NCI-H748 treated with DMSO at 0.1 percent for 48 hours (cell line): Measurements from ENCODE around the gene AIP.
"Not testable (repeated sequence)": the region's sequence is repeated elsewhere in the genome, so short reads cannot be mapped to it uniquely, and the experiment has no call there.

ENCODE experiments used
- DNase-seq: peaks from one replicate; lab custom pipeline; 2025; lab: John Stamatoyannopoulos, UW

AIP gene

GRCh38 chr11:67449116-67449844, 33.5 kb upstream of the AIP start:
- no peak for DNase-seq

- no peak for DNase-seq
Measured at GRCh38 chr11:67450796-67451657, 31.8 kb upstream of the AIP start.

- no peak for DNase-seq
Measured at GRCh38 chr11:67451658-67451976, 31.2 kb upstream of the AIP start.

GRCh38 chr11:67452141-67452952, 30.5 kb upstream of the AIP start, which contains the start of gene GPR152:
Gene GPR152 (minus strand): TSS chr11:67452729. CDS start chr11:67452724, 5 bp downstream.
- no peak for DNase-seq

- no peak for DNase-seq
Measured at GRCh38 chr11:67453816-67454732, 28.8 kb upstream of the AIP start.

GRCh38 chr11:67455054-67455453, 27.8 kb upstream of the AIP start, which contains the start of gene CABP4:
Gene CABP4 (plus strand): TSS chr11:67455354. CDS start chr11:67455424, 70 bp downstream.
- DNase-seq = no peak

- no peak for DNase-seq
Measured at GRCh38 chr11:67456068-67456705, 26.6 kb upstream of the AIP start.

- no peak for DNase-seq
Measured at GRCh38 chr11:67457453-67457852, 25.4 kb upstream of the AIP start.

GRCh38 chr11:67458266-67458665, 24.6 kb upstream of the AIP start:
- DNase-seq = no peak

GRCh38 chr11:67463186-67463585, 19.6 kb upstream of the AIP start:
- no peak for DNase-seq

GRCh38 chr11:67463680-67464410, 19.0 kb upstream of the AIP start:
- DNase-seq = no peak

GRCh38 chr11:67464411-67465188, 18.2 kb upstream of the AIP start:
- DNase-seq = peak; percentile 80

GRCh38 chr11:67465189-67465510, 17.7 kb upstream of the AIP start:
- no peak for DNase-seq

GRCh38 chr11:67465530-67465929, 17.3 kb upstream of the AIP start:
- DNase-seq = not testable (repeated sequence)

- DNase-seq = no peak
Measured at GRCh38 chr11:67466367-67466766, 16.5 kb upstream of the AIP start.

- no peak for DNase-seq
Measured at GRCh38 chr11:67466962-67467771, 15.7 kb upstream of the AIP start.

GRCh38 chr11:67468056-67468455, 14.8 kb upstream of the AIP start:
- no peak for DNase-seq

- no peak for DNase-seq
Measured at GRCh38 chr11:67468456-67468758, 14.4 kb upstream of the AIP start.
